H9 (cell line): Measurements from ENCODE around the gene NPAS1. TPM values are rescaled to one million over a fixed set of nuclear protein-coding genes. Genes with fewer than 3 reads are reported as not detected.

ENCODE experiments used
- DNase-seq: peaks from one replicate; pipeline ENCODE4 v3.0.0-alpha.2; 2017
- H2AFZ ChIP-seq: one replicate; pipeline ENCODE4 v1.6.1; 2013; ENCODE audit warnings: mild to moderate bottlenecking, low read length, control low read depth, moderate library complexity
- H2AK5ac ChIP-seq: 2 replicates; pipeline ENCODE4 v1.6.1; 2013; ENCODE audit warnings: low read length, control low read depth, mixed read lengths; ENCODE audit not compliant: insufficient read length
- H2BK120ac ChIP-seq: one replicate; pipeline ENCODE4 v1.6.1; 2013; ENCODE audit warnings: low read depth, mild to moderate bottlenecking, low read length, control low read depth, inconsistent platforms; ENCODE audit not compliant: poor library complexity, severe bottlenecking
- H2BK12ac ChIP-seq: 2 replicates; pipeline ENCODE4 v1.6.1; 2013; ENCODE audit warnings: low read length, control low read depth, mixed read lengths, low read depth; ENCODE audit not compliant: insufficient read length
- H2BK15ac ChIP-seq: 2 replicates; pipeline ENCODE4 v1.6.1; 2013; ENCODE audit warnings: low read depth, low read length, control low read depth
- H2BK20ac ChIP-seq: one replicate; pipeline ENCODE4 v1.6.1; 2013; ENCODE audit warnings: low read depth, mild to moderate bottlenecking, low read length, control low read depth, inconsistent platforms; ENCODE audit not compliant: poor library complexity, severe bottlenecking
- H2BK5ac ChIP-seq: 2 replicates; pipeline ENCODE4 v1.6.1; 2013; ENCODE audit warnings: low read length, control low read depth, mixed read lengths; ENCODE audit not compliant: insufficient read length
- H3K14ac ChIP-seq: 2 replicates; pipeline ENCODE4 v1.6.1; 2013; ENCODE audit warnings: low read length, control low read depth; ENCODE audit not compliant: insufficient read depth
- H3K18ac ChIP-seq: 2 replicates; pipeline ENCODE4 v1.6.1; 2013; ENCODE audit warnings: low read depth, mild to moderate bottlenecking, mixed read lengths, low read length, control low read depth; ENCODE audit not compliant: insufficient read length
- H3K23ac ChIP-seq: 2 replicates; pipeline ENCODE4 v1.6.1; 2013; ENCODE audit warnings: low read length, control low read depth, mixed read lengths, low read depth; ENCODE audit not compliant: insufficient read length
- H3K23me2 ChIP-seq: 2 replicates; pipeline ENCODE4 v1.6.1; 2013; ENCODE audit warnings: low read depth, mild to moderate bottlenecking, mixed read lengths, low read length, control low read depth; ENCODE audit not compliant: insufficient read length, poor library complexity, severe bottlenecking
- H3K27ac ChIP-seq: 2 replicates; pipeline ENCODE4 v1.5.1; 2013; ENCODE audit warnings: low read length, control low read depth, mixed read lengths, low read depth; ENCODE audit not compliant: insufficient read length
- H3K27me3 ChIP-seq: 2 replicates; pipeline ENCODE4 v1.6.1; 2013; ENCODE audit warnings: low read length, control low read depth, inconsistent platforms; ENCODE audit not compliant: insufficient read depth
- H3K4ac ChIP-seq: 2 replicates; pipeline ENCODE4 v1.6.1; 2013; ENCODE audit warnings: low read depth, mild to moderate bottlenecking, control low read depth, inconsistent platforms, low read length, moderate library complexity
- H3K4me1 ChIP-seq: 2 replicates; pipeline ENCODE4 v1.6.1; 2013; ENCODE audit warnings: low read length, control low read depth, inconsistent platforms; ENCODE audit not compliant: insufficient read depth
- H3K4me2 ChIP-seq: 2 replicates; pipeline ENCODE4 v1.6.1; 2013; ENCODE audit warnings: low read length, control low read depth, mixed read lengths; ENCODE audit not compliant: insufficient read length, insufficient read depth
- H3K56ac ChIP-seq: 2 replicates; pipeline ENCODE4 v1.6.1; 2013; ENCODE audit warnings: low read depth, mild to moderate bottlenecking, mixed read lengths, low read length, control low read depth; ENCODE audit not compliant: insufficient read length
- H3K79me1 ChIP-seq: 2 replicates; pipeline ENCODE4 v1.6.1; 2013; ENCODE audit warnings: low read depth, mild to moderate bottlenecking, moderate library complexity, low read length, control low read depth, inconsistent platforms; ENCODE audit not compliant: insufficient read depth, poor library complexity, severe bottlenecking
- H3K79me2 ChIP-seq: 2 replicates; pipeline ENCODE4 v1.6.1; 2013; ENCODE audit warnings: low read length, control low read depth, inconsistent platforms; ENCODE audit not compliant: insufficient read depth
- H3K9ac ChIP-seq: 2 replicates; pipeline ENCODE4 v1.6.1; 2013; ENCODE audit warnings: low read length, control low read depth, mixed read lengths; ENCODE audit not compliant: insufficient read length; ENCODE audit errors: extremely low read depth
- H3K9me3 ChIP-seq: one replicate; pipeline ENCODE4 v1.6.1; 2013; ENCODE audit warnings: low read depth, low read length, inconsistent platforms; ENCODE audit not compliant: control insufficient read depth
- H3T11ph ChIP-seq: one replicate; pipeline ENCODE4 v1.6.1; 2013; ENCODE audit warnings: mild to moderate bottlenecking, low read length, control low read depth, inconsistent platforms
- H4K20me1 ChIP-seq: one replicate; pipeline ENCODE4 v1.6.1; 2013; ENCODE audit not compliant: control insufficient read depth, insufficient read length, insufficient read depth
- H4K5ac ChIP-seq: 2 replicates; pipeline ENCODE4 v1.6.1; 2013; ENCODE audit warnings: low read depth, mild to moderate bottlenecking, mixed read lengths, low read length, control low read depth; ENCODE audit not compliant: insufficient read length
- H4K8ac ChIP-seq: replicated peaks from 2 replicates; pipeline ENCODE4 v1.6.1; 2013; ENCODE audit warnings: low read length, control low read depth, mixed read lengths, low read depth; ENCODE audit not compliant: insufficient read length
- H4K91ac ChIP-seq: 2 replicates; pipeline ENCODE4 v1.6.1; 2013; ENCODE audit warnings: low read depth, mild to moderate bottlenecking, moderate library complexity, mixed read lengths, low read length, control low read depth; ENCODE audit not compliant: insufficient read length
- H3K27ac Mint-ChIP-seq, 3 experiments: 2 replicates in 2 of 3; 3 replicates in 1 of 3; pipeline ENCODE4 v1.8.0; 2020 to 2021; ENCODE audit warnings: mixed read lengths in 3 of 3, mild to moderate bottlenecking in 1 of 3, moderate library complexity in 1 of 3
- H3K27me3 Mint-ChIP-seq: 2 replicates; pipeline ENCODE4 v1.8.0; 2021; ENCODE audit warnings: low read depth, mild to moderate bottlenecking, moderate library complexity, mixed read lengths
- H3K36me3 Mint-ChIP-seq, 3 experiments: 2 replicates in 2 of 3; 3 replicates in 1 of 3; pipeline ENCODE4 v1.8.0; 2020 to 2021; ENCODE audit warnings: low read depth in 3 of 3, mixed read lengths in 3 of 3; ENCODE audit not compliant: insufficient read depth in 1 of 3
- H3K4me1 Mint-ChIP-seq, 2 experiments: 2 replicates each; pipeline ENCODE4 v1.8.0; 2020; ENCODE audit warnings: mixed read lengths in 2 of 2
- H3K4me3 Mint-ChIP-seq, 2 experiments: 2 replicates in 1 of 2; 3 replicates in 1 of 2; pipeline ENCODE4 v1.8.0; 2020 to 2021; ENCODE audit warnings: mild to moderate bottlenecking in 2 of 2, mixed read lengths in 2 of 2, moderate library complexity in 1 of 2
- H3K9me3 Mint-ChIP-seq, 2 experiments: 2 replicates in 1 of 2; 3 replicates in 1 of 2; pipeline ENCODE4 v1.8.0; 2020; ENCODE audit warnings: mild to moderate bottlenecking in 2 of 2, mixed read lengths in 2 of 2, moderate library complexity in 1 of 2
- CTCF ChIP-seq: fragments of 200-600 bp; sonication (generic); conservative IDR thresholded peaks from 3 replicates; pipeline ENCODE4 v1.8.0; 2021; ENCODE audit warnings: antibody characterized with exemption, mild to moderate bottlenecking
- WGBS: extraction: QIAGEN DNeasy Blood & Tissue Kit; methylation state at CpG from one replicate; pipeline ENCODE4 v1.1.7; 2013; ENCODE audit warnings: missing lambda C conversion rate, low lambda C conversion rate, mixed read lengths; ENCODE audit not compliant: insufficient read length; ENCODE audit errors: extremely low coverage; 5-methylcytosine and 5-hydroxymethylcytosine counted together
- total RNA-seq: library from RNA; stranded (reverse); gene quantifications from 2 replicates; pipeline ENCODE4 v1.2.1, GENCODE V29; 2021

NPAS1 gene
- total RNA-seq, 1 experiment from 2014 or later: 17.8 TPM

DNA sequence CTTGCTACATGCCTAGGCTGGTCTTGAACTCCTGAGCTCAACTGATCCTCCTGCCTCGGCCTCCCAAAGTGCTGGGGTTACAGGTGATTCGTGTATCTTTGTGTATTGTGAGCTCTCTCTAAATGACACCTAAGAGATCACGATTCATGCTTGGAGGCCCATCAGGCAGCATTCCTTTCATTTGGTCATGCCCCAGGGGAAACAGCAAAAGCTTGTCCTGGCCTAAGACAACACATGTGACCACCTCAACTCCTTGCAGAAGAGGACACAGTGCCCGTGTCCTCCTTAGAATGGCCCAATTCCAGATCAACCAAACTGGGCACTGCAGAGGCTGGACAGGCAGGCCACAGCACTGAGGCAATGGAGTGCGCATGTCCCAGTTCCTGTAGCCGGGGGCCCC lies 61.5 kb downstream of the NPAS1 start:
- no peaks in the 10 kb centered on the region for H3K9me3 Mint-ChIP-seq
- Histone ChIP-seq H4K8ac (no peak overlapping the region), H3K4me2 (no peak overlapping the region), H3T11ph (no peak overlapping the region), H3K23me2 (no peaks in the 10 kb centered on the region), H3K4ac (no peak overlapping the region), H3K27me3 (no peaks in the 10 kb centered on the region), H2BK120ac (no peak overlapping the region), H3K18ac (no peak overlapping the region), H3K27ac (no peak overlapping the region), H2BK12ac (no peak overlapping the region), H2BK20ac (no peak overlapping the region), H4K91ac (no peak overlapping the region), H3K9me3 (no peaks in the 10 kb centered on the region), H3K79me2 (no peaks in the 10 kb centered on the region), H4K5ac (no peak overlapping the region), H3K4me1 (peaks cover 4% of the 10 kb centered on the region; the same call in 1 of the 2 replicates), H4K20me1 (peaks cover 2% of the 10 kb centered on the region), H3K9ac (no peak overlapping the region), H2AK5ac (no peak overlapping the region), H2BK5ac (no peak overlapping the region), H3K14ac (no peak overlapping the region), H2AFZ (no peak overlapping the region), H3K23ac (no peak overlapping the region), H3K79me1 (no peaks in the 10 kb centered on the region), H3K56ac (no peak overlapping the region), H2BK15ac (no peak overlapping the region)
- peaks cover 8% of the 10 kb centered on the region in 2 experiments; a peak in 2 of 4 replicates for H3K4me1 Mint-ChIP-seq
- peak overlapping the region in 1 of 3 experiments; percentile 68; a peak in 1 of 7 replicates for H3K27ac Mint-ChIP-seq
- TF ChIP-seq CTCF: no peak
- WGBS: no CpG with 5 or more reads among the region's 6 CpGs
- H3K4me3 Mint-ChIP-seq: no peak overlapping the region
- DNase-seq: no peak
- H3K27me3 Mint-ChIP-seq: no peaks in the 10 kb centered on the region
- peaks cover 33 to 83% (median 83%) of the 10 kb centered on the region in 3 experiments; a peak in 6 of 7 replicates for H3K36me3 Mint-ChIP-seq
